Adrenal gland (tissue), 5 donors: ENCODE measurements around the gene ZNF763.

Experiments used
- CTCF ChIP-seq, 6 experiments: fragments of 450-650 bp in 4 of 6; fragments of 200-600 bp in 2 of 6; sonication (generic) in 1 of 6; IDR thresholded peaks; 1 replicate in 5 of 6; 2 replicates in 1 of 6; pipeline versions ENCODE4 v1.5.1 to v1.8.0; 2016 to 2021; ENCODE audit warnings: antibody characterized with exemption in 6 of 6, mild to moderate bottlenecking in 2 of 6, moderate library complexity in 1 of 6
- POLR2A ChIP-seq, 2 donors: fragments of 450-650 bp; IDR thresholded peaks; one replicate each; pipeline ENCODE4 v1.6.1; 2017; ENCODE audit warnings: antibody characterized with exemption in 2 of 2, mild to moderate bottlenecking in 2 of 2, moderate library complexity in 1 of 2
- donor health status: DM: no; HTN: no; CAD: no.

- TF ChIP-seq CTCF (IDR thresholded peaks at IDR 0.05) (no peak), POLR2A (IDR thresholded peaks at IDR 0.05) (no peak)
These were observed 22.1 kb upstream of the ZNF763 start for GRCh38 chr19:11942843-11943108.
